ENCODE results near the gene CD69.
"Not testable (repeated sequence)": the region's sequence is repeated elsewhere in the genome, so short reads cannot be mapped to it uniquely, and the experiment has no call there.

The CD69 gene

DNA sequence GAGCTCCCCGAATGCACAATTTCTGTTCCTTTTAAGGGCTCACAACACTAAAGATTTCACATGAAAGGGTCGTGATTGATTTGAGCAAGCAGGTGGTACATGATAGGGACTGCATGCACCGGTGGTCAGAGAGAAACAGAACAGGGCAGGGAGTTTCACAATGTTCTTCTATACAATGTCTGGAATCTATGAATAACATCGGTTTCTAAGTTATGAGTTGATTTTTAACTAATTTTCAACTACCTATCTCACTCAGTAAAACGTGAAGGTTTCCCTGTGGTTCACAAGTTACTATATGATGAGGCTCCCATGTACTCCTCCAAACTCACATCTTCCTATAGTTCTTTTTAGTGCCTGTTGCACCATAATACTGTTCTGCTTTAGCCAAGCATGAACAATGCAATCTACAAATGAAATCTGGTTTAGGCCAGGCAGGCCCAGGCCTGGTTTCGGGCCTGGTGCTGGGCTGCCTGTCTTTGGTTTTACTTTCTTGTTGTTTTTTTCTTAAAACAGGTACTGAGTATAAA is 47.6 kb downstream of the CD69 start:
- DNase-seq: not testable (repeated sequence)

GRCh38 chr12:9711664-9712063 is 49.0 kb downstream of the CD69 start:
- no peak for DNase-seq

DNA sequence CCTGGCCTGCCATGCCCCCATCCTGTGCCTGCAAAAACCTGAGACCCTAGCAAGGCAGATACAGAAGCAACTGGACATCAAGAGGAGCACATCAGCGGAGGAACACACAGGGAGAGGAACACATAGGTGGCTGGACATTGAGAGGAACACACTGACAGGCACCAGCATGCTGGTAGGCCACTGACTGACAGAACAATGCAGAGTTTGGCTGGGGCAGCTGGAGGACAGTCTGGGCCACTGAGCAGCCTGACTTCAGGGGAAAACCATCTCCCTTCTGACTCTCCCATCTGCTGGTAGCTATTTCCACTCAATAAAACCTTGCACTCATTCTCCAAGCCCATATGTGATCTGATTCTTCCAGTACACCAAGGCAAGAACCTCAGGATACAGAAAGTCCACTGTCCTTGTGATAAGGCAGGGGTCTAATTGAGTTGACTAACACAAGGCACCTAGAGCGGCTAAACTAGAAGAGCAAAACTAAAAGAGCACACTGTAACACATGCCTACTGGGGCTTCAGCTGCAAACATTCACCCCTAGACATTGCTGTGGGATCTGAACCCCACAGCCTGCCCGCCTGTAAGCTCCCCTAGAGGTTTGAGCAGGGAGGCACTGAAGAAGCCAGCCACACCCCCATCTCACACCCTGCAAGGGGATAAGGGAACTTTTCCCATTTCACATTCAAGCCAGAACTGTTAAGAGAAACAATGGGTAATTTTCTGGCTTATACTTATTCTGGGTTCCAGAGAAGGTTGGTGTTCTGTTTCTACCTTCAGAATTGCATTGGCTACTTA is 49.9 kb downstream of the CD69 start:
- DNase-seq: no peak

- DNase-seq: no peak
Observed at GRCh38 chr12:9708853-9709252, 51.8 kb downstream of the CD69 start.

DNA sequence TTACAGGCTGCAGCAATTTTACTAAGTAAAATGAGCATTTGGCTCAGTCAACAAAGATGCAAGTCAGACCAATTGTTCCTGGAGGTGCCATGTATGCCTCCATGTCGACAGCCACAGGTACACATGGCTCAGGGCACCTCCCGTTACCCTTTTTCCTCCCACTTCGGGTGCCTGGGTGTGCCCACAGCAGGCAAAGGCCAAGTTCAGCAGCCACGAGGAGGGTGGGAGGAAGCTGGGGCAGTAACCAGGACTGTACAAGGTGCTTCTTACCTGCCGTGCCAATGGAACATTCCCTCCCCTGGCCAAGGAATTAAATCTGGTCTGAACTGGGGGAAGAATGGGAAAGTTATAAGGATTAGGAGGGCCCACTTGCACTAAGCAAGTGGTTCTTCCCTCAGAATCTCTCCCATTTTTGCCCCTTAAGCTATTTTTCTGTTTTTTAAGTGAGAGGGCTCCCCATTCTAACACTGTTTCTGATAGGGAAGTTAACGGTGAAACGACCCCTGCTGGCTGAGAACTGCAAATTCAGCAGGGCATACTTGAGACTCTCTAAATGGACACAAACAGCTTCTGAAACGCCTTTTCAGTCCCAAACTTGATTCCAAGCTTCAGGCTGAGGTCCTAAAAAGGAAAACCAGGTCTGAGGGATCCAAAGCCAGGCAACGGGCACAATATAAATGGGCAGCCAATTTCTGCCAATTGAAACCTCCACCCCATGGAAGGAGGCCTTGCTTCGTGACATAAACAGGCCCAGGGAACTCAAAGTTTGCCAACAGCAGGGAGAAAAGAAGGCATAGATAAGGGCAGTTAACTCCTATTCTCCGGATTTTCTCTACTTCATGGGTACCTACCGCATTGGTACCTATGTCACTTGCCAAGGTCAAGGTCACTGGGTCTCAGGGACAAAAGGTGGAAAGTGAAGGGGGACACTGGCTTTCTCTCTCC is 52.6 kb downstream of the CD69 start:
- DNase-seq: no peak

GRCh38 chr12:9707356-9707755 is 53.3 kb downstream of the CD69 start:
- DNase-seq: no peak

DNA sequence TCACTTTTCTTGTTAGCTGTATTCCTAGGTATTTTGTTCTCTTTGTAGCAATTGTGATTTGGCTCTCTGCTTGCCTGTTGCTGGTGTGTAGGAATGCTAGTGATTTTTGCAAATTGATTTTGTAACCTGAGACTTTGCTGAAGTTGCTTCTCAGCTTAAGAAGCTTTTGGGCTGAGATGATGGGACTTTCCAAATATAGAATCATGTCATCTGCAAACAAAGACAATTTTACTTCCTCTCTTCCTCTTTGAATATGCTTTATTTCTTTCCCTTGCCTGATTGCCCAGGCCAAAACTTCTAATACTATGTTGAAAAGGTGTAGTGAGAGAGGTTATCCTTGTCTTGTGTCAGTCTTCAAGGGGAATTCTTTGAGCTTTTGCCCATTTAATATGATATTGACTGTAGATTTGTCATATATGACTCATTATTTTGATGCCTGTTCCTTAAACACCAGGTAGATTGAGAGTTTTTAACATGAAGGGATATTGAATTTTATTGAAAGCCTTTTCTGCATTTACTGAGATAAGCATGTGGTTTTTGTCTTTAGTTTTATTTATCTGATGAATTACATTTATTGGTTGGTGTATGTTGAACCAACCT is 54.5 kb downstream of the CD69 start:
- DNase-seq: no peak

DNA sequence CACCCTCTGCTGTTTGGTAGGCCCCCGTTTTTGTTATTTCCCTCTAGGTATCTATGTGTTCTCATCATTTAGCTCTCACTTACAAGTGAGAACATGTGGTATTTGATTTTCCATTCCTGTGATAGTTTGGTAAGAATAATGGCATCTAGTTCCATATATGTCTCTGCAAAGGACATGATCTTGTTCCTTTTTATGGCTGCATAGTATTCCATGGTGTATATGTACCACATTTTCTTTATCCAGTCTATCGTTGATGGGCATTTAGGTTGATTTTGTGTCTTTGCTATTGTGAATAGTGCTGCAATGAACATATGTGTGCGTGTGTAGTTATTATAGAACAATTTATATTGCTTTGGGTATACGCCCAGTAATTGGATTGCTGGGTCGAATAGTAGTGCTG is 56.1 kb downstream of the CD69 start:
- not testable (repeated sequence) for DNase-seq

All from NCI-H2171 treated with DMSO at 0.1 percent for 48 hours (cell line).